Measurements from ENCODE around the gene GABRG3. TPM values are rescaled to one million over a fixed set of nuclear protein-coding genes. Genes with fewer than 3 reads are reported as not detected.

GABRG3 gene
- total and polyA plus RNA-seq, 2 of the 4 experiments (the other 2 are of a cell fraction): not detected

DNA sequence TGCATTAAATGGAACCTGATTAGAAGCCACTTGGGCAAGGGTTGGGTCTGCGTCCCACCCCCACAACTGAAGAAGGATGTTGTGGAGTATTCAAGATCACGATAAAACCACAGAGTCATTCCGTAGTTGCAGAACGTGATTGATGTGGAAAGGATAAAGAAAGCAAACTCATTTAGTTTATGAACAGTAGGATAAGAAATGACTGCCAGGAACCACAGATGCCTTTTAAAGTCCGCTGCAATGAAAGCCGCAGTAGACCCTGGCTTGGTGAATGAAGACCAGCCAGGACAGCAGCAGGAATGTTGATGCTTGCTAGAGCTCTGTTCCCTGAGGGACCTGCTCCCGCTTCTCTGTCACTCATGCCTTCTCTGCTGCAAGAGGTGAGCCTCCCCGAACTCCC, 111.5 kb downstream of the GABRG3 start:
- Histone ChIP-seq H2BK20ac (ENCODE audit: low read depth, low read length) (no peak overlapping the region), H3K4ac (ENCODE audit: low read depth, low read length) (no peak overlapping the region), H3K9me3 (ENCODE audit: control insufficient read depth, insufficient read depth, low read length) (peaks cover 36% of the 10 kb centered on the region), H3K27me3 (ENCODE audit: control insufficient read depth, insufficient read depth, low read length) (no peaks in the 10 kb centered on the region), H3K4me3 (ENCODE audit: insufficient read depth, low read depth, low read length) (no peak overlapping the region), H3K27ac (ENCODE audit: insufficient read depth, low read length) (no peak overlapping the region), H3K56ac (ENCODE audit: extremely low read depth, insufficient read depth, low read length) (no peak overlapping the region), H2BK120ac (ENCODE audit: low read depth, low read length) (no peak overlapping the region), H3K4me1 (ENCODE audit: control insufficient read depth, insufficient read depth, low read length) (no peaks in the 10 kb centered on the region), H3K23ac (ENCODE audit: low read depth, low read length) (no peak overlapping the region), H2AFZ (replicated peaks; ENCODE audit: low read length, poor library complexity) (no peak overlapping the region), H2BK5ac (ENCODE audit: low read depth, low read length, poor library complexity, severe bottlenecking) (no peak overlapping the region), H3K4me2 (ENCODE audit: low read depth, low read length) (no peak overlapping the region), H3K14ac (replicated peaks; ENCODE audit: low read depth, low read length) (no peak overlapping the region), H2BK15ac (ENCODE audit: low read depth, low read length) (no peak overlapping the region), H3K79me1 (ENCODE audit: low read depth in 1 of 2, low read length in 2 of 2) (no peaks in the 10 kb centered on the region), H3K9me1 (ENCODE audit: insufficient read depth, low read length) (no peaks in the 10 kb centered on the region), H3K9ac (ENCODE audit: low read depth, low read length) (no peak overlapping the region), H3K18ac (ENCODE audit: low read depth, low read length) (no peak overlapping the region), H3K36me3 (ENCODE audit: control insufficient read depth, insufficient read depth, low read length) (no peaks in the 10 kb centered on the region), H4K91ac (ENCODE audit: insufficient read depth, low read depth, low read length) (no peak overlapping the region), H2AK5ac (ENCODE audit: low read depth, low read length) (no peak overlapping the region), H4K20me1 (ENCODE audit: insufficient read depth, low read length) (no peaks in the 10 kb centered on the region), H4K8ac (ENCODE audit: low read depth in 2 of 2, low read length in 2 of 2) (no peak overlapping the region), H2AK9ac (replicated peaks; ENCODE audit: low read depth, low read length, poor library complexity) (no peak overlapping the region), H4K5ac (ENCODE audit: low read depth, low read length) (no peak overlapping the region)
- intact Hi-C loops (cut with micrococcal nuclease): no loop called here
- dilution Hi-C loops (cut with HindIII; ENCODE audit: low sequenced_read_pairs, unreplicated experiment): no loop called here
- DNase-seq (no peak), ATAC-seq (ENCODE audit: low read depth) (no peak)
- no peak for TF ChIP-seq MAFK (IDR thresholded peaks at IDR 0.05; ENCODE audit: low read depth, low read length)
- TF ChIP-seq BHLHE40 (IDR thresholded peaks at IDR 0.05; ENCODE audit: low read depth, low read length): no peak
- no peak for TF ChIP-seq RCOR1 (IDR thresholded peaks at IDR 0.05; ENCODE audit: insufficient replicate concordance, low read length)
- TF ChIP-seq, protein P1, sequence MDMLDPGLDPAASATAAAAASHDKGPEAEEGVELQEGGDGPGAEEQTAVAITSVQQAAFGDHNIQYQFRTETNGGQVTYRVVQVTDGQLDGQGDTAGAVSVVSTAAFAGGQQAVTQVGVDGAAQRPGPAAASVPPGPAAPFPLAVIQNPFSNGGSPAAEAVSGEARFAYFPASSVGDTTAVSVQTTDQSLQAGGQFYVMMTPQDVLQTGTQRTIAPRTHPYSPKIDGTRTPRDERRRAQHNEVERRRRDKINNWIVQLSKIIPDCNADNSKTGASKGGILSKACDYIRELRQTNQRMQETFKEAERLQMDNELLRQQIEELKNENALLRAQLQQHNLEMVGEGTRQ (IDR thresholded peaks at IDR 0.05; ENCODE audit: low read depth, low read length): no peak
- TF ChIP-seq CEBPB (IDR thresholded peaks at IDR 0.05; ENCODE audit: low read depth, low read length): no peak
- no peak for TF ChIP-seq RAD21 (IDR thresholded peaks at IDR 0.05; ENCODE audit: low read length)
- no peak for TF ChIP-seq MAZ (IDR thresholded peaks at IDR 0.05; ENCODE audit: borderline replicate concordance, low read depth, low read length)
- no peak for TF ChIP-seq FOS (IDR thresholded peaks at IDR 0.05; ENCODE audit: low read depth, low read length)
- TF ChIP-seq MXI1 (IDR thresholded peaks at IDR 0.05; ENCODE audit: borderline replicate concordance, low read depth, low read length): no peak
- TF ChIP-seq, protein P2, sequence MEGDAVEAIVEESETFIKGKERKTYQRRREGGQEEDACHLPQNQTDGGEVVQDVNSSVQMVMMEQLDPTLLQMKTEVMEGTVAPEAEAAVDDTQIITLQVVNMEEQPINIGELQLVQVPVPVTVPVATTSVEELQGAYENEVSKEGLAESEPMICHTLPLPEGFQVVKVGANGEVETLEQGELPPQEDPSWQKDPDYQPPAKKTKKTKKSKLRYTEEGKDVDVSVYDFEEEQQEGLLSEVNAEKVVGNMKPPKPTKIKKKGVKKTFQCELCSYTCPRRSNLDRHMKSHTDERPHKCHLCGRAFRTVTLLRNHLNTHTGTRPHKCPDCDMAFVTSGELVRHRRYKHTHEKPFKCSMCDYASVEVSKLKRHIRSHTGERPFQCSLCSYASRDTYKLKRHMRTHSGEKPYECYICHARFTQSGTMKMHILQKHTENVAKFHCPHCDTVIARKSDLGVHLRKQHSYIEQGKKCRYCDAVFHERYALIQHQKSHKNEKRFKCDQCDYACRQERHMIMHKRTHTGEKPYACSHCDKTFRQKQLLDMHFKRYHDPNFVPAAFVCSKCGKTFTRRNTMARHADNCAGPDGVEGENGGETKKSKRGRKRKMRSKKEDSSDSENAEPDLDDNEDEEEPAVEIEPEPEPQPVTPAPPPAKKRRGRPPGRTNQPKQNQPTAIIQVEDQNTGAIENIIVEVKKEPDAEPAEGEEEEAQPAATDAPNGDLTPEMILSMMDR (conservative IDR thresholded peaks at IDR 0.05; ENCODE audit: low read depth, low read length): no peak
- TF ChIP-seq POLR2A (IDR thresholded peaks at IDR 0.05; ENCODE audit: low read depth, low read length): no peak
- no peak for TF ChIP-seq RFX5 (IDR thresholded peaks at IDR 0.05; ENCODE audit: low read depth, low read length)
- TF ChIP-seq SMC3 (IDR thresholded peaks at IDR 0.05; ENCODE audit: low read depth, low read length): no peak
- no peak for TF ChIP-seq CHD1 (IDR thresholded peaks at IDR 0.05; ENCODE audit: low read depth, low read length)
- TF ChIP-seq, protein P3, sequence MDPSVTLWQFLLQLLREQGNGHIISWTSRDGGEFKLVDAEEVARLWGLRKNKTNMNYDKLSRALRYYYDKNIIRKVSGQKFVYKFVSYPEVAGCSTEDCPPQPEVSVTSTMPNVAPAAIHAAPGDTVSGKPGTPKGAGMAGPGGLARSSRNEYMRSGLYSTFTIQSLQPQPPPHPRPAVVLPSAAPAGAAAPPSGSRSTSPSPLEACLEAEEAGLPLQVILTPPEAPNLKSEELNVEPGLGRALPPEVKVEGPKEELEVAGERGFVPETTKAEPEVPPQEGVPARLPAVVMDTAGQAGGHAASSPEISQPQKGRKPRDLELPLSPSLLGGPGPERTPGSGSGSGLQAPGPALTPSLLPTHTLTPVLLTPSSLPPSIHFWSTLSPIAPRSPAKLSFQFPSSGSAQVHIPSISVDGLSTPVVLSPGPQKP (IDR thresholded peaks at IDR 0.05; ENCODE audit: borderline replicate concordance, low read depth, low read length): no peak
- TF ChIP-seq NFE2L2 (IDR thresholded peaks at IDR 0.05; ENCODE audit: low read depth, low read length): no peak
- in situ Hi-C loops (cut with MboI; ENCODE audit: low sequenced_read_pairs): no loop called here
- ChIA-PET CTCF (no interaction called here), POLR2A (ENCODE audit: unreplicated experiment) (no interaction called here)
- BruUV-seq (replicated peaks): no TSS peak
- WGBS, 2 experiments (ENCODE audit: extremely low coverage in 2 of 2, insufficient read length in 1 of 2): 17% methylated on average over 2 of the region's 8 CpGs; no CpG with 5 or more reads in 1 of the 2 experiments

Measured in IMR-90 (cell line).